Keratinocyte (primary cell): ENCODE results near the gene SMU1. TPM values are rescaled to one million over a fixed set of nuclear protein-coding genes. Genes with fewer than 3 reads are reported as not detected.

Source experiments
- DNase-seq: peaks from one replicate; pipeline ENCODE4 v3.0.0-alpha.2; 2011; ENCODE audit warnings: low read depth, missing footprints, low spot score
- FAIRE-seq: peaks from 2 replicates; lab custom pipeline; 2011; peaks lifted over from hg19 to GRCh38; lab: Jason Lieb, UNC
- H2AFZ ChIP-seq: 2 replicates; pipeline ENCODE4 v1.6.0; 2012; ENCODE audit warnings: low read length, control low read depth, inconsistent platforms; ENCODE audit not compliant: control insufficient read depth
- H3K27ac ChIP-seq: 2 replicates; pipeline ENCODE4 v1.5.1; 2011; ENCODE audit warnings: low read length; ENCODE audit not compliant: control insufficient read depth, insufficient read depth
- H3K27me3 ChIP-seq: 3 replicates; pipeline ENCODE4 v1.6.0; 2011; ENCODE audit warnings: low read length; ENCODE audit not compliant: control insufficient read depth, insufficient read depth; ENCODE audit errors: extremely low read depth
- H3K36me3 ChIP-seq, 2 experiments: 2 replicates in 1 of 2; 3 replicates in 1 of 2; pipeline ENCODE4 v1.5.1; 2011; ENCODE audit warnings: low read length in 2 of 2, mild to moderate bottlenecking in 1 of 2; ENCODE audit not compliant: control insufficient read depth in 2 of 2, insufficient read depth in 2 of 2; ENCODE audit errors: extremely low read depth in 1 of 2
- H3K4me1 ChIP-seq: 3 replicates; pipeline ENCODE4 v1.5.1; 2011; ENCODE audit warnings: low read length; ENCODE audit not compliant: control insufficient read depth, insufficient read depth; ENCODE audit errors: extremely low read depth
- H3K4me2 ChIP-seq: 3 replicates; pipeline ENCODE4 v1.6.0; 2011; ENCODE audit warnings: low read depth, low read length; ENCODE audit not compliant: control insufficient read depth, insufficient read depth; ENCODE audit errors: extremely low read depth
- H3K4me3 ChIP-seq, 3 experiments: fragments of 200-600 bp in 1 of 3; sonication (generic) in 1 of 3; 2 replicates in 2 of 3; 3 replicates in 1 of 3; pipeline ENCODE4 v1.5.1; 2011 to 2016; ENCODE audit warnings: low read length in 3 of 3, mild to moderate bottlenecking in 3 of 3, control low read depth in 2 of 3, inconsistent platforms in 1 of 3, low read depth in 1 of 3, mixed read lengths in 1 of 3, mixed run types in 1 of 3, moderate library complexity in 1 of 3; ENCODE audit not compliant: control insufficient read depth in 2 of 3, insufficient read depth in 2 of 3; ENCODE audit errors: extremely low read depth in 1 of 3
- H3K79me2 ChIP-seq: 2 replicates; pipeline ENCODE4 v1.6.0; 2012; ENCODE audit warnings: low read length; ENCODE audit not compliant: control insufficient read depth, insufficient read depth
- H3K9ac ChIP-seq: 3 replicates; pipeline ENCODE4 v1.6.0; 2011; ENCODE audit warnings: low read length; ENCODE audit not compliant: control insufficient read depth, insufficient read depth; ENCODE audit errors: extremely low read depth
- H3K9me1 ChIP-seq: 3 replicates; pipeline ENCODE4 v1.6.0; 2011; ENCODE audit warnings: low read length; ENCODE audit not compliant: control insufficient read depth, insufficient read depth; ENCODE audit errors: extremely low read depth
- H3K9me3 ChIP-seq: 2 replicates; pipeline ENCODE4 v1.5.1; 2012; ENCODE audit warnings: low read depth, low read length; ENCODE audit not compliant: control insufficient read depth
- H4K20me1 ChIP-seq: 3 replicates; pipeline ENCODE4 v1.6.0; 2011; ENCODE audit warnings: low read length; ENCODE audit not compliant: control insufficient read depth, insufficient read depth; ENCODE audit errors: extremely low read depth
- CTCF ChIP-seq, 3 experiments: IDR thresholded peaks in 1 of 3; conservative IDR thresholded peaks in 1 of 3; optimal IDR thresholded peaks in 1 of 3; 2 replicates in 2 of 3; 3 replicates in 1 of 3; pipeline versions ENCODE3 to v1.5.1; 2011; ENCODE audit warnings: low read length in 3 of 3, mild to moderate bottlenecking in 3 of 3, moderate library complexity in 2 of 3, control low read depth in 1 of 3, inconsistent platforms in 1 of 3; ENCODE audit not compliant: insufficient read depth in 2 of 3; ENCODE audit errors: extremely low read depth in 1 of 3
- EZH2 ChIP-seq: IDR thresholded peaks from one replicate; pipeline ENCODE4 v1.6.1; 2012; ENCODE audit warnings: inconsistent platforms, mild to moderate bottlenecking, low read length, moderate library complexity
- dilution Hi-C: fragments of 300-500 bp; cut with MboI; formaldehyde crosslinking; loops from one replicate; pipeline ENCODE4 v1.7.0; 2020; ENCODE audit warnings: low sequenced_read_pairs; ENCODE audit not compliant: extremely low pct_ligation_motif_present
- polyA plus RNA-seq, 5 experiments: library from polyadenylated mRNA; depleted of rRNA in 3 of 5; stranded (reverse) in 3 of 5; stranded (forward) in 1 of 5; unstranded in 1 of 5; fragments of >200 nt; gene quantifications; 1 replicate in 1 of 5; 2 replicates in 3 of 5; 3 replicates in 1 of 5; pipeline versions ENCODE4 v1.2.1 to v1.2.3, GENCODE V29; 2011 to 2012; ENCODE audit warnings: missing spikeins in 2 of 5, low read depth in 1 of 5, low replicate concordance in 1 of 5

The SMU1 gene
- polyA plus RNA-seq, 1 donor (not counting 4 experiments of a cell fraction or from before 2014, with no cell fraction given): 20.3 TPM

GRCh38 chr9:33032865-33033264 is 43.6 kb downstream of the SMU1 start:
- Histone ChIP-seq H3K9me3 (no peaks in the 10 kb centered on the region), H3K79me2 (peaks cover 65% of the 10 kb centered on the region), H3K9ac (no peak overlapping the region), H3K27me3 (no peaks in the 10 kb centered on the region), H3K36me3 (peaks cover 32 to 55% of the 10 kb centered on the region in 2 experiments), H3K4me1 (peaks cover 15% of the 10 kb centered on the region), H3K27ac (no peak overlapping the region), H3K4me2 (no peak overlapping the region), H2AFZ (no peak overlapping the region), H4K20me1 (no peaks in the 10 kb centered on the region), H3K9me1 (no peaks in the 10 kb centered on the region), H3K4me3 (no peak overlapping the region)
- DNase-seq (no peak), FAIRE-seq (no peak)
- dilution Hi-C loops: no loop called here
- TF ChIP-seq EZH2: no peak
- no peak for TF ChIP-seq CTCF (optimal IDR thresholded peaks at IDR 0.05 in 1 of 3, IDR thresholded peaks at IDR 0.05 in 1 of 3, conservative IDR thresholded peaks at IDR 0.05 in 1 of 3; ENCODE audit: extremely low read depth in 1 of 3, insufficient read depth in 2 of 3, low read length in 3 of 3)

- Histone ChIP-seq H3K4me1 (peaks cover 20% of the 10 kb centered on the region), H3K4me2 (no peak overlapping the region), H3K9me1 (no peaks in the 10 kb centered on the region), H2AFZ (no peak overlapping the region), H3K9me3 (no peaks in the 10 kb centered on the region), H3K27me3 (no peaks in the 10 kb centered on the region), H3K36me3 (peaks cover 35 to 59% of the 10 kb centered on the region in 2 experiments), H3K9ac (no peak overlapping the region), H3K79me2 (peaks cover 71% of the 10 kb centered on the region), H3K27ac (no peak overlapping the region), H3K4me3 (no peak overlapping the region), H4K20me1 (no peaks in the 10 kb centered on the region)
- DNase-seq (no peak), FAIRE-seq (no peak)
- TF ChIP-seq CTCF (optimal IDR thresholded peaks at IDR 0.05 in 1 of 3, IDR thresholded peaks at IDR 0.05 in 1 of 3, conservative IDR thresholded peaks at IDR 0.05 in 1 of 3; ENCODE audit: extremely low read depth in 1 of 3, insufficient read depth in 2 of 3, low read length in 3 of 3): no peak
- no peak for TF ChIP-seq EZH2
- dilution Hi-C loops: no loop called here
These were observed 44.2 kb downstream of the SMU1 start for GRCh38 chr9:33032292-33032691.
